HS-5 (cell line): ENCODE results near the gene FGF5.
"Not testable (repeated sequence)": the region's sequence is repeated elsewhere in the genome, so short reads cannot be mapped to it uniquely, and the experiment has no call there.

ENCODE experiments used
- DNase-seq: peaks from one replicate; pipeline ENCODE4 v3.0.0-alpha.2; 2012; ENCODE audit warnings: low read depth

FGF5 gene

GRCh38 chr4:80266253-80266901, at the start of gene FGF5:
TSS of gene FGF5 (plus strand) at chr4:80266664. CDS start at chr4:80266825, 161 bp downstream.
- peak; percentile 78 for DNase-seq

- no peak for DNase-seq
These were observed 47.0 kb upstream of the FGF5 start for GRCh38 chr4:80219301-80220025.

GRCh38 chr4:80220711-80221110, 45.8 kb upstream of the FGF5 start:
- no peak for DNase-seq

- no peak for DNase-seq
These were observed 45.3 kb upstream of the FGF5 start for GRCh38 chr4:80221161-80221560.

GRCh38 chr4:80225595-80225994, 40.9 kb upstream of the FGF5 start:
- no peak for DNase-seq

- DNase-seq: no peak
These were observed 40.4 kb upstream of the FGF5 start for GRCh38 chr4:80226094-80226493.

GRCh38 chr4:80228460-80228859, 38.0 kb upstream of the FGF5 start:
- DNase-seq: no peak

- DNase-seq: no peak
These were observed 37.3 kb upstream of the FGF5 start for GRCh38 chr4:80229128-80229527.

GRCh38 chr4:80229590-80229989, 36.9 kb upstream of the FGF5 start:
- DNase-seq: no peak

GRCh38 chr4:80231180-80231579, 35.3 kb upstream of the FGF5 start:
- no peak for DNase-seq

- DNase-seq: no peak
These were observed 33.6 kb upstream of the FGF5 start for GRCh38 chr4:80232707-80233370.

GRCh38 chr4:80233390-80233789, 33.1 kb upstream of the FGF5 start:
- no peak for DNase-seq

- peak; percentile 74 for DNase-seq
These were observed 31.0 kb upstream of the FGF5 start for GRCh38 chr4:80235451-80235850.

- DNase-seq: peak; percentile 94
These were observed 28.5 kb upstream of the FGF5 start for GRCh38 chr4:80237992-80238391.

- no peak for DNase-seq
These were observed 26.8 kb upstream of the FGF5 start for GRCh38 chr4:80239480-80240150.

- no peak for DNase-seq
These were observed 25.5 kb upstream of the FGF5 start for GRCh38 chr4:80240976-80241375.

GRCh38 chr4:80243274-80244018, 23.0 kb upstream of the FGF5 start:
- DNase-seq: no peak

- not testable (repeated sequence) for DNase-seq
These were observed 19.0 kb upstream of the FGF5 start for GRCh38 chr4:80247484-80247883.

GRCh38 chr4:80249144-80249543, 17.3 kb upstream of the FGF5 start:
- DNase-seq: no peak

- no peak for DNase-seq
These were observed 14.0 kb upstream of the FGF5 start for GRCh38 chr4:80252427-80252826.

GRCh38 chr4:80252953-80253352, 13.5 kb upstream of the FGF5 start:
- no peak for DNase-seq

GRCh38 chr4:80253510-80253909, 13.0 kb upstream of the FGF5 start:
- DNase-seq: no peak
